ENCODE results near the gene PLPPR3.

The PLPPR3 gene

DNA sequence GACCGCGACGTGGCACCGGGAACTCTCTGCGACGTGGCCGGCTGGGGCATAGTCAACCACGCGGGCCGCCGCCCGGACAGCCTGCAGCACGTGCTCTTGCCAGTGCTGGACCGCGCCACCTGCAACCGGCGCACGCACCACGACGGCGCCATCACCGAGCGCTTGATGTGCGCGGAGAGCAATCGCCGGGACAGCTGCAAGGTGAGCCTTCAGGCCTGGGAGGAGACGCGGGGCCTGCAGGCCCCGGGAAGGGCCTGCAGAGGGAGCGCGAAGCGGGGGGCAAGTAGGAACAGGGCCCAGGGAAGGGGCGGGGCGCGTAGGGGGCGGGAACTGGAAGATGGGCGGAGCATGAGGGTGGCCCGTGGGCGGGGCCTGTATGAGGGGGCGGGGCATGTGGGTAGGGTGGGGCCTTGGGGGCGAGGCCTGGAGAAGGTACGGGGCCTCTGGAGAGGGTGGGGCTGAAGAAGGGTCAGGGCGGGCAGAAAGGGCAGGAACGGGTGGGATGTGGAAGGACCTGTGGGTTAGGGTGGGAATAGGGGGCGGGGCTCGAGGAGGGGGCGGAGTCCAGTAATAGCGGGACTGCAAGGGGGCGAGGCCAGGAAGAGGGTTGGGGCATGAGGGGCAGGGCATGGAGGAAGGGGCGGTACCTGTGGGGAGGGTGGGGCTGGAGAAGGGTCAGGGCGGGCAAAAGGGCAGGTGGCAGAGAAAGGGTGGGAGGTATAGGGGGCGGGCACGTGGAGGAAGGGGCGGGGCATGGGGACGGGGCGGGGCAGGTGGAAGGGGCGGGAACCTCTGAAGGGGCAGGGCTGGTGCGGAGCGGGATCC, 40.2 kb upstream of the PLPPR3 start:
- TF ChIP-seq, protein P1, sequence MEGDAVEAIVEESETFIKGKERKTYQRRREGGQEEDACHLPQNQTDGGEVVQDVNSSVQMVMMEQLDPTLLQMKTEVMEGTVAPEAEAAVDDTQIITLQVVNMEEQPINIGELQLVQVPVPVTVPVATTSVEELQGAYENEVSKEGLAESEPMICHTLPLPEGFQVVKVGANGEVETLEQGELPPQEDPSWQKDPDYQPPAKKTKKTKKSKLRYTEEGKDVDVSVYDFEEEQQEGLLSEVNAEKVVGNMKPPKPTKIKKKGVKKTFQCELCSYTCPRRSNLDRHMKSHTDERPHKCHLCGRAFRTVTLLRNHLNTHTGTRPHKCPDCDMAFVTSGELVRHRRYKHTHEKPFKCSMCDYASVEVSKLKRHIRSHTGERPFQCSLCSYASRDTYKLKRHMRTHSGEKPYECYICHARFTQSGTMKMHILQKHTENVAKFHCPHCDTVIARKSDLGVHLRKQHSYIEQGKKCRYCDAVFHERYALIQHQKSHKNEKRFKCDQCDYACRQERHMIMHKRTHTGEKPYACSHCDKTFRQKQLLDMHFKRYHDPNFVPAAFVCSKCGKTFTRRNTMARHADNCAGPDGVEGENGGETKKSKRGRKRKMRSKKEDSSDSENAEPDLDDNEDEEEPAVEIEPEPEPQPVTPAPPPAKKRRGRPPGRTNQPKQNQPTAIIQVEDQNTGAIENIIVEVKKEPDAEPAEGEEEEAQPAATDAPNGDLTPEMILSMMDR (IDR thresholded peaks at IDR 0.05; ENCODE audit: insufficient read depth, low read length, poor library complexity, severe bottlenecking): no peak
- no peaks in the 10 kb centered on the region for H3K36me3 ChIP-seq (ENCODE audit: control insufficient read depth, insufficient read depth, low read length)
- DNase-seq (ENCODE audit: extremely low read depth, insufficient read length): peak; percentile 75
- no peak overlapping the region for H3K4me3 ChIP-seq (replicated peaks; ENCODE audit: low read depth, low read length)
- H3K27me3 ChIP-seq (replicated peaks; ENCODE audit: control insufficient read depth, insufficient read depth, low read length): no peaks in the 10 kb centered on the region

GRCh38 chr19:861141-861755, 39.5 kb upstream of the PLPPR3 start:
- Histone ChIP-seq H3K4me3 (replicated peaks; ENCODE audit: low read depth, low read length) (no peak overlapping the region), H3K27me3 (replicated peaks; ENCODE audit: control insufficient read depth, insufficient read depth, low read length) (no peaks in the 10 kb centered on the region), H3K36me3 (ENCODE audit: control insufficient read depth, insufficient read depth, low read length) (no peaks in the 10 kb centered on the region)
- TF ChIP-seq, protein P1 (IDR thresholded peaks at IDR 0.05; ENCODE audit: insufficient read depth, low read length, poor library complexity, severe bottlenecking): no peak
- DNase-seq (ENCODE audit: extremely low read depth, insufficient read length): no peak

DNA sequence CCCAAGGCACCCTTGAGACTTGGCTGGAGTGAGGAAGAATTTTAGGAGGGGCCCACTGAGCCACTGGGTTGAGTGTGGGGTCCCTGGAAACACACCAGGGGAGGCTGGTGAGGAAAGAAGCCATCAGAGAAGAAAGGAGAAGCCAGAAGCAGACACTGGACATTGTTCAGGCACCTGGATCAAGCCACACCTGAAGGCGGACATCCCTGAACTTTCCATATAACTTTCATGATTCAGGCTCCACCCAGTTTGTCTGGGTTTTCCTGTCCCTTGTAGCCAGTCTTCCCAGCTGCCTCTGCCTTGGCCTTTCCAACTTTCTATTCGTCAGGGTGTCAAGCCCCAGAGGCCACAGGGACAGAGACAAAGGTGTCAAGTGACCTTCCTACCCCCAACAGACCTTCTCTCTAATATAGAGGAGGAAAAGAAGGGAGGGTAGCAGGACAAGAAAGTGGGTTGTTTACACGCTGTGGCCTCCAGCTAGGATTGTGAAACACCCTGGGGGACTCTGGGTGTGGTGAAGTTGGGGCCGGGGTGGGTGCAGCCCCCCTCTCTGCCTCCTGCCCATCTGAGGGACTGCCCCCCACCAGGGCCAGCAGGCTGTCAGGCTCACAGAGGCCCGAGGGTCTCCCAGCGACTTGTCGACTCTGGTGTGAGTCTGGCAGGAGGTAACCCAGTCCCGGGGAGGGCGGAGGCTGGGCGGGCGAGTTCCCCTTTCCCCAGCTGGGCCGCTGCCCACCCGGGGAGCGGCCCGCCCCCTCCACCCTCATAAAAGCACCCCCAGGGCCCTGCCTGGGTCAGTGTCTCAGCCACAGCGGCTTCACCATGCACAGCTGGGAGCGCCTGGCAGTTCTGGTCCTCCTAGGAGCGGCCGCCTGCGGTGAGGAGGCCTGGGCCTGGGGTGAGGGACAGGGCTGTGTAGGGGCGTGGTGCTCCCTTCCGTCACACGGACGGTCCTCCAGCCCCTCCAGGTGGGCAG, 37.4 kb upstream of the PLPPR3 start, which contains the start of gene CFD:
Gene CFD (plus strand): TSS at position 797 of the 976 bp plus-strand sequence. CDS start 26 bp downstream, at position 823.
- no peak for DNase-seq (ENCODE audit: extremely low read depth, insufficient read length)
- TF ChIP-seq, protein P1 (IDR thresholded peaks at IDR 0.05; ENCODE audit: insufficient read depth, low read length, poor library complexity, severe bottlenecking): no peak
- Histone ChIP-seq H3K4me3 (replicated peaks; ENCODE audit: low read depth, low read length) (no peak within 1 kb of the TSS; the same call in 1 of the 2 replicates), H3K36me3 (ENCODE audit: control insufficient read depth, insufficient read depth, low read length) (no peaks in the 10 kb centered on the region), H3K27me3 (replicated peaks; ENCODE audit: control insufficient read depth, insufficient read depth, low read length) (no peaks in the 10 kb centered on the region)

DNA sequence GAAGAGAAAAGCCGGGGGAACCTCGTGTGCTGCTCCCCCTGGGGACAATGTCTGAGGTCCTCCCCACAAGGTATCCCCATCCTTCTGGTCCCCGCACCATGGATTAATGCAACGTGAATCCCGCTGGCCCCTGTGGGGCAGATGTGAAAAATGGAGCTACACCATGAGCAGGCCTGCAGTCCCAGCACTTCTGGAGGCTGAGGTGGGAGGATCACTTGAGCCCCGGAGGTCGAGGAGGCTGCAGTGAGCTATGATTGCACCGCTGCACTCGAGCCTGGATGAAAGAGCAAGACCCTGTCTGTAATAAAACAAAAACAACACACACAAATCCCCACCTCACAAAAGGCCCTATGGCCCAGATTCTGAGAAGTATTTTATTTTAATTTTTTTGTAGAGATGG, 36.5 kb upstream of the PLPPR3 start:
- no peak overlapping the region for H3K4me3 ChIP-seq (replicated peaks; ENCODE audit: low read depth, low read length)
- no peak for DNase-seq (ENCODE audit: extremely low read depth, insufficient read length)
- no peaks in the 10 kb centered on the region for H3K36me3 ChIP-seq (ENCODE audit: control insufficient read depth, insufficient read depth, low read length)
- TF ChIP-seq, protein P1 (IDR thresholded peaks at IDR 0.05; ENCODE audit: insufficient read depth, low read length, poor library complexity, severe bottlenecking): no peak
- H3K27me3 ChIP-seq (replicated peaks; ENCODE audit: control insufficient read depth, insufficient read depth, low read length): no peaks in the 10 kb centered on the region

DNA sequence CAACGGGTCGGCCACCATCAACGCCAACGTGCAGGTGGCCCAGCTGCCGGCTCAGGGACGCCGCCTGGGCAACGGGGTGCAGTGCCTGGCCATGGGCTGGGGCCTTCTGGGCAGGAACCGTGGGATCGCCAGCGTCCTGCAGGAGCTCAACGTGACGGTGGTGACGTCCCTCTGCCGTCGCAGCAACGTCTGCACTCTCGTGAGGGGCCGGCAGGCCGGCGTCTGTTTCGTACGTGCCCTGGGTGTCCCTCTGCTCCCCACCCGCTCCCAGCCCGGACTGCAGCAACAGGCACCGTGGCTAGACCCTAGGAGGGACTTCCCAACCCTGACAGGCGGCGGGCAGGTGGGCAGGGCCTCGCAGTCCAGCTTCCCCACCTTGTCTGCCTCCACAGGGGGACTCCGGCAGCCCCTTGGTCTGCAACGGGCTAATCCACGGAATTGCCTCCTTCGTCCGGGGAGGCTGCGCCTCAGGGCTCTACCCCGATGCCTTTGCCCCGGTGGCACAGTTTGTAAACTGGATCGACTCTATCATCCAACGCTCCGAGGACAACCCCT, 33.9 kb upstream of the PLPPR3 start:
- H3K36me3 ChIP-seq (ENCODE audit: control insufficient read depth, insufficient read depth, low read length): no peaks in the 10 kb centered on the region
- TF ChIP-seq, protein P1 (IDR thresholded peaks at IDR 0.05; ENCODE audit: insufficient read depth, low read length, poor library complexity, severe bottlenecking): no peak
- DNase-seq (ENCODE audit: extremely low read depth, insufficient read length): no peak
- no peaks in the 10 kb centered on the region for H3K27me3 ChIP-seq (replicated peaks; ENCODE audit: control insufficient read depth, insufficient read depth, low read length)
- H3K4me3 ChIP-seq (replicated peaks; ENCODE audit: low read depth, low read length): no peak overlapping the region

All from GM06990 (cell line).